Erythroblast (primary cell): ENCODE data around the gene MAN1B1.

ENCODE experiments used
- DNase-seq, 2 experiments: peaks; one replicate each; lab custom pipeline; 2025; lab: John Stamatoyannopoulos, UW
- GATA1 ChIP-seq: IDR thresholded peaks from 2 replicates; pipeline ENCODE4 v1.6.1; 2011; ENCODE audit warnings: low read depth, mild to moderate bottlenecking, control low read depth, low read length, moderate library complexity
- POLR2A ChIP-seq: IDR thresholded peaks from 2 replicates; pipeline ENCODE4 v1.6.1; 2011; ENCODE audit warnings: mild to moderate bottlenecking, low read length

Gene MAN1B1

DNA sequence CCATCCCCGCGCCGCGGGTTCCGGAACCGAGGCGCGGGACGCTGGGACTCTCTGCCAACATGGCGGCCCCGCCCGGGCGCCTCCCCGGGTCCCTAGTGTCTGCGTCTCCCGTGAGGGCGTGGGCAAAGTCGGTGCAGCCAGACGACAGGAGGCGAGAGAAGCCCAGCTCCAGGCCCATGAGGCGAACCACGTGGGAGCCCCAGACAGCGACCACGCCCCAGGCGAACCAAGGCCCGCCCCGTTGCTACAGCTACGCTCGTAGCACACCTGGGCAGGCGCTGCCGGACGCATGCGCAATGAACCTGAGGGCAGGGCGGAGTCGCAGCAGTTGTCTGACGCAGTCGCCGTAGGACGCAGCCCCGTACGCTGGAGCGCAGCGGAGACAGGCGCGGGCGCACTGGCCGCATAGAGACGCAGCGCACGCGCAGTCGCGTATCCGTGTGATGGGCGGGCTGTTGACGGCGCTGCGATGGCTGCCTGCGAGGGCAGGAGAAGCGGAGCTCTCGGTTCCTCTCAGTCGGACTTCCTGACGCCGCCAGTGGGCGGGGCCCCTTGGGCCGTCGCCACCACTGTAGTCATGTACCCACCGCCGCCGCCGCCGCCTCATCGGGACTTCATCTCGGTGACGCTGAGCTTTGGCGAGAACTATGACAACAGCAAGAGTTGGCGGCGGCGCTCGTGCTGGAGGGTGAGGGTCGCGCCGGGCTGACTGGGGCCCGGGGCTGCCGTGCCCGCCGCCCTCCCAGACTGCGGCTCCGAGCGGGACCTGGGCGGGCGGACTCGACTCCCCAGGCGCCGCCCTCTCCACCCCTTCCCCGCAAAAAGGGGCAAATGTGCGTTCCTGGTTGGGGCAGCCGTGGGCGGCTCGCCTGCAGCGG is at the start of gene MAN1B1:
MAN1B1 (plus strand) TSS at position 455 of the 878 bp plus-strand sequence; CDS start at position 470, 15 bp downstream.
- TF ChIP-seq GATA1 (no peak), POLR2A (peak; percentile 80)
- DNase-seq, result peak; percentile 99 to 100

DNA sequence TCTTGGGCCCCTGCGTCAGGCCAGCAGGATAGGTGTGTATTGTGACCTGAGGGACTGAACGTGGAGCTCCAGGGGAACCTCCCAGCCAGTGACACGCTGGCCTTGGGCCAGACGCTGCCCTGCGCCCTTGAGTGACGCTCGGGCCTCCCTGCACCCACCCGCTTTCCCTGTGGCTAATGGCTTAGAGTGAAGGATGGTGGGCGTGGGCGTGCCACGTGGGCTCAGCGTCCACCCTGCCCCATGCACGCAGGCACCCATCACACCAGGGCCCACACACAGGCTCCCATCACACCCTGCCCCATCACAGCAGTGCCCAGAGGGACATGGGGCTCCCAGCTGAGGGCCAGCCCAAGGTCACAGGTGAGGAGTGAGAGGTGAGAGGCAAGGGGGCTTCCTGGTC is 49.8 kb upstream of the MAN1B1 start:
- TF ChIP-seq POLR2A (no peak), GATA1 (no peak)
- no peak for DNase-seq

DNA sequence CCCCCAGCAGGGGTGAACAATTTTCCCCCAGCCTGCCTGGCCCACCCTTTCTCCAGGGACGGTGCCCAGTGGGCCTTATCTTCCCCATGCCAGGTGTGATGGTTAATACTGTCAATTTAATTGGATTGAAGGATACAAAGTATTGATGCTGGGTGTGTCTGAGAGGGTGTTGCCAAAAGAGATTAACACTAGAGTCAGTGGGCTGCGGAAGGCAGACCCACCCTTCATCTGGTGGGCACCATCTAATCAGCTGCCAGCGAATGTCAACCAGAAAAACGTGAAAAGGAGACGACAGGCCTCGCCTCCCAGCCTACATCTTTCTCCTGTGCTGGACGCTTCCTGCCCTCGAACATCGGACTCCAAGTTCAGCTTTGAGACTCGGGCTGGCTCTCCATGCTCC is 49.3 kb upstream of the MAN1B1 start:
- DNase-seq, result no peak
- TF ChIP-seq POLR2A (no peak), GATA1 (no peak)

DNA sequence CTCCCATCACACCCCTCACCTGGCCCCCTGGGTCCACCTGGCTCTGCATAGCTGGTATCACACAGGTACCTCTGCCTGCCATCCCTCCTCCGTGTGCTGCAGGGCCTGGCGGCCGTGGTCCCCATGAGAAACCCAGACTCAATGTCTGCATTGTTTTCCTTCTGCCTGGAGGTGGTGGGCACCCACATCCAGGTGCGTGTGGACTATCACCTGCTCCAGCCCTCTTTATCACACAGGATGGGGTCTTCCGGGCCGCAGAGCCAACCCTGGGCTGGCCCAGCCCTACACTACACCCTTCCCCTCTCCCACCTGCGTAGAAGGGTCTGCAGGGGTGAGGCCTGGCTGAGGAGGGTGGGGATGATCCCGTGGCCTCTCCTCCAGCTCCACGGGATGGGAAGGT is 47.9 kb upstream of the MAN1B1 start:
- TF ChIP-seq POLR2A (no peak), GATA1 (no peak)
- no peak for DNase-seq

DNA sequence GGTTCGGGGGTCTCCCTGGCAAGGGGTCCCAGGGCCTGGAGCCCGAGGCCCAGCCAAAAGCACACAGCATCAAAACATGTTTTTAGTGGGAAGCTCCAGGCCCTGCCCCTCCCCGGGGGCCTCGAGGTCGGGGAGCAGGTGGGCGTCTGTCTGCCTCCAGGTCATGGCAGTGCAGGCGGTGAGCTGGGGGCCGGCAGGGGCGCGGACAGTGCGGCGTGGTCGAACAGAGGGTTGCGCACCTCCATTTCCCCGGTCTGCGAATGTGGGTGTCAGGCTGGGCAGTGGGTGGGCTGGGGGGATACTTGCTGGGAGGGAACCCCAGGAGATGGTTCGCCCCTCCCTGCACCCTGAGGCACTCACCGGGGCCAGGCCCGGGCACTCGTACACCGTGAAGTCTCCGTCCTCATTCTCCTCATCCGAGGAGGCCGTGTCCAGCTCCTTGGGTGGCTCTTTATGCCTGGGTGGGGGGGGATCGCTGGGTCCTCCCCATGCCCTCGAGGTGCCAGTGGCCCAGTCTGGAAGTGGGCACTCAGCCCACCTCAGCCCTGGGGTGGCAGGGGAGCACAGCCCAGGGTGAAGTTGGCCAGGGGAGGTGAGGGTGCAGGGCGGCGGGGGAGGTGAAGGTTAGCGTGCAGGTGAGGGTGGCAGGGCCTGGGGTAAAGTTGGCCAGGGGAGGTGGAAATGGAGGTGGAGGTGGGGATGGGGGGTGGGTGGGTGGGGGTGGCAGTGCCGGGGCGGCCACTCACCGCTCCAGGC is 47.0 kb upstream of the MAN1B1 start:
- no peak for DNase-seq
- TF ChIP-seq POLR2A (no peak), GATA1 (no peak)

DNA sequence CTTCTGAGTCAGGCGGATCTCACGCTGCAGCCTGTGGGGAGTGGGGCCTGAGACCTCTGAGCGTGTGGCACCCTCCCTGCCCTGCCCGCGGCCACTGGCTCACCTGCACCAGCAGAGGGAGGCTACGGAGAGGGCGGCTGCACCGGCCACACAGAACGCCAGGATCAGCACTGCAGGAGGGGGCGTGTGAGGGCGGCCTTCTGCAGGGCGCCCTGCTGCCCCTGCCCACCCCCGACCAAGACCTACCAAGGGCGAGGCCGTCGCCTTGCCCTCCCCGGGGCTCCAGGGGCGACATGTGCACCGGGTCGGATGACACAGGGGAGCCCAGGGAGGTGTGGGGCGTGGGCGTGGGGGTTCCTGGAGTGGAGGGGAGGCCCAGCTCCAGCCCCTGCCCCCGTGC is 46.2 kb upstream of the MAN1B1 start:
- no peak for TF ChIP-seq GATA1
- no peak for TF ChIP-seq POLR2A
- DNase-seq, result no peak

DNA sequence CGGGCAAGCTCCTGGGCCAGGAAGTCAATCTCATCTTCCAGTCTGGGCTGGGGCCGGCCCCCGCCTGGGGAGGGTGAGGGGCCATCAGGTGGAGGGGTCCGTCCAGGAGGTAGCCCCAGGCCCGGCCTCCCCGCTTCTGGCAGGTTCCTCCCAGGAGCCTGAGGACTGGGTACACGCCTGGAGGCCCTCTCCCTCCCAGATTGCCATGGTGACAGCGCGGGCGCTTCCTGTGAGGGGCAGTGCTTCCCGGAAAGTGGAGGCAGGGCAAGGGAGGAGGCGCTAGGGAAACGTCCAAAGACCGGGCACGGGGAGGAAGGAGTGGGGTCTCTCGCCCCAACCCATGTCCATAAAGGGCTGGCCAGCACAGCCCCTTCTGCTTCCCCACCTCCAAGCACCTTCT is 45.7 kb upstream of the MAN1B1 start:
- TF ChIP-seq POLR2A, result no peak
- no peak for TF ChIP-seq GATA1
- no peak for DNase-seq

DNA sequence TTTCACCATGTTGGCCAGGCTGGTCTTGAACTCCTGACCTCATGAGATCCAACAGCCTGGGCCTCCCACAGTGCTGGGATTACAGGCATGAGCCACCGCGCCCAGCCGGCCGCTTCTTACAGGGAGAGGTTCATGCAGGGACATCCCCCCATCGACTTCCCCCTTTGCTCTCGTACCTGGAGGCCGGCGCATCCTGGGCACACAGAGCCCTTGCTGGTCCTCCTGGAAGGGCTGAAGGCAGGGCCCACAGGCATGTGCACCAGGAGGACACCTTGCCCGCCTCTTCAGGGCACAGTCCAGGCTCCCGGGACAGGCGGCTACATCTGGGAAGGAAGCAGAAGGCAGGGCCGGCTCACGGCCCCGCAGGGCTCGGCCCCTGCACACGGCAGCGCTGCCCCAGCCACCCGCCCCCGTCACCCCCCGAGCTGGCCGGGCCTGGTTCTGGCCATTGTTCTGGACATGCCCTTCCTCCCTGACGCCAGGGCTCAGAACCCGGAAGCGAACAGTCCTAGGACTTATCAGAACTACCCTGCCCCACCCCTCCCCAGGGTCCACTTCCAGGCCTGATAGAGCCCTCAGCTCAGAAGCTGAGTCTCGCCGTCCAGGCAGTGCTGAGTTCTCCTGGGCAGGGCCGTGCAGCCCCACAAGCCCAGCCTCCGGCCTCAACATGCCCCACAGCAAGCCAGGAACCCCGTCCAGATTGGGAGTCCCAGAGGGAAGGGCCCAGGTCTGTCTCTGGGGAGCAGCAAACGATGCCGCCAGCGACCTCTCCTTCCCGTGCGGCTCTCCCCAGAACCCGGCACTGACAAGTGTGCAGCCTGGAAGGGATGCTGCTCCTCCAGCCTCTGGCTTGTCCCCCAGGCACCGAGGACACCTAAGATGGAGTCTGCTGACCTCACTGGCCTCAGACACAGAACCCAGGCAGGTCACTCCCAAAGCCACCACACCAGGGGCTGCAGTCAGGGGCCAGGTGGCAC is 43.7 kb upstream of the MAN1B1 start:
- DNase-seq, result no peak
- TF ChIP-seq POLR2A (no peak), GATA1 (no peak)

DNA sequence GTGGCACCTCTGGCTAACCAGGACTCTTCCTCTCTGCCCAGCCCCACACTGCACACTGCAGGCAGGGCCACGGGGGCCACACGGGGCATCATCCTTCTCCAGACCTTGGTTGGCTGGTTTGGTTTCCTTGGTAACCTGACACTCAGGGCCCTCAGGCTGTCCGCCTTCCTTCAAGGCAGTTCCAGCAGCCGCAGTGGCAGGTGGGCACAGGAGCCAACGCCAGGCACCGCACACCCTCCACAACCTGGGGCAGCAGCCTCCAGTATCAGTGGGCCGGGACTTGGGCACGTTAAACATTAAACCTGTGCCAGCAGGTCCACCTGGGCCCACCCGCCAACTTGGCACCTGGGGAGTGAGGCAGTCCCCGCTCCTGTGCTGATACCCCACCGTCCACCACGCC is 42.7 kb upstream of the MAN1B1 start:
- DNase-seq, result no peak
- TF ChIP-seq GATA1 (no peak), POLR2A (no peak)

DNA sequence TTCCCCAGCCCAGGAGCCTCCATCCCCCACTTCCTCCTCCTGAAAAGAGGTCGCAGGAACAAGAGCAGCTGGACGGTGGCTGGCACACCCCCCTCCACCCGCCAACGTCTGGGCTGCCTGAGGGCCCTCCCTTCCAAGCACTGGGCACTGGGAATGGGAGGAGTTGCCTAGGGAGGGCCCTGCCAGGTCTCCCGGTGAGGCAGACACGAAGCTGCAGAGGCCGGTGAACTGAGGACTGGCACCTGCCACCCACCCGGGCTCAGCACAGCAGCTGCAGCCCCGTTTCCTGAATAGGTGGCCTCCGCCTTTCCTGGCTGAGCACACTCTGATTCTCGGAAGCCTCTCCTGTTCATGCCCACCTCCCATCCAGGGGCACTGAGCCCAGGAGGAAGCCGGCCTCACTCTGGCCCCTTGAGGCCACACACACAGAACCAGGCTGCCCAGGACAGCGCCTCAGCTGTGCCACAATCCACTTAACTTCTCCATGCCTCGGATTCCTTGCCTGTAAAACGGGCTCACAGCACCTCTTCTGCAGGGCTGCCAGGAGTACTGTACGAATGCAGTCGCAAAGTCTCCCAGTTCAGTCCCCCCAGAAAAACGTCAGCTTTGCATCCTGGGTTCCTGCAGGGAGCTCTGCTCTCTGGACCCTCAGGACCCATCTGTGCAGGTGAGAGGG is 42.1 kb upstream of the MAN1B1 start:
- TF ChIP-seq POLR2A, result no peak
- TF ChIP-seq GATA1, result no peak
- DNase-seq, result no peak

DNA sequence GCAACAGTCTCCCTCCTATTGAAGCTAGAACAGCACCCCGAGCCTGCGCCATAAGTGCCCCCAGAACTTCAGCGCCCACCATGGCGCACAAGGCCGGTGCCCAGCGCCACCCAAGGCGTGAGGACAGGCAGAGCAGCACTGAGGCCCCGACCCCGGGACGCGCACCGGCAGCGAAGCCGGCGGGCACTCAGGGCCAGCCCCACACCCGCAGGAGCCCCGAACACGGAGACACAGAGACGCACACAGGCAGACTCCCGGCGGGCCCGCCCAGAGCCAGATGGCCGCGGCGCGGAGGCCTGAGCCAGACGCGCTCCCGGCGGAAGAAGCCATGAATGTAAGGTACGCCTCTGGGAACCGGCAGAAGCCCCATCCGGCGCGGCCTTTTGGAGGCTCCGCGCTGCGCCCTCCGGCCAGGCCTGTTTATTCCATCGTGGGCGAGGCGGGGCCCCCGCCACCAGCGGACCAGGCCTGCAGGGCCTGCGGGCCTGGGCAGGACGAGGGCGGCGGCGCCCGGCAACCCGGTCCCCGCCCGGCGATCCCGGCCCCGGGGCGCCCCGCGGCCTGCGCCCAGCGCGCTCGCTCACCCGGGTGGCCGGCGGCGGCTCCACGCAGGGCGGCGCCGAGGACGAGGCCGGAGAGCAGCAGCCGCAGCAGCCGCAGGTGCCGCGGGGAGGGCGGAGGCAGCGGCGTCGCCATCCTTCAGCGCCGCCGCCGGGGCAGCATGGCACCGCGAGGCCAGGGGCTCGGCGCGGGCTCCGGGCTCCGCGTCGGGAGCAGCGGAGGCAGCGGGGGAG is 41.3 kb upstream of the MAN1B1 start:
- DNase-seq, result no peak
- TF ChIP-seq GATA1 (no peak), POLR2A (no peak)
